ENCODE data around the gene HGFAC.

Gene HGFAC

DNA sequence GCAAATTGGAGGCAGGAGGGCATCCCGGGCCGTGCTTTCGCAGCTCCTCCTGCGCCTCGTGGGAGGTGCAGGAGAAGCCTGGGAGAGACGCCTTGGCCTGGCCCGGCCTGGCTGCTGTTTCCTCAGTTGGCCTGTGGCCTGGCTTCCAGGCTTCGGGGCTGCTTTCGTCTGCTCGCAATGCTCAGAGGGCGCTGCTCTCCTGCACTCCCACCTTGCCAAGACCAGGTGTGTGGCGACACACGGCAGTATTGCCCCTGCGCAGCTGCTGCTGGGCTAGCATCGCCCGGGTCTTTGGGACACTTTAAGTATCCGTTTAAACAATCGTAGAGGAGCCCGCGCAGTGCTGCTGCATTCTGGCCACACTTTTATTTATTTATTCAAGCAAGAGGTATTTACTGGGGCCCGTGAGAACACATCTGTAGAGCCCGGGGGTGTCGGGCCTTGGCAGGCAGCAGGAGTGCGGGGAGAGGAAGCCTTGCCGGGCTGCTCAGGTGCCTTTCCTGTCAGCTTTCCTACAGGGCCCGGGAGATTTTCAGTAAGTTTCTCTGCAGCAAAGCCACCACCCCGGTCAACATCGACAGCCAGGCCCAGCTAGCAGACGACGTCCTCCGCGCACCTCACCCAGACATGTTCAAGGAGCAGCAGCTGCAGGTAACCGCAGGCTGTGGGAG lies 26.2 kb upstream of the HGFAC start:
- peak in 1 of 2 experiments; percentile 5 for DNase-seq (ENCODE audit: low spot score in 2 of 2)
- H3K4me1 ChIP-seq = no peaks in the 10 kb centered on the region
- no peaks in the 10 kb centered on the region for H3K27me3 ChIP-seq (ENCODE audit: low read depth)
- H3K4me3 ChIP-seq = no peak overlapping the region
- no peaks in the 10 kb centered on the region for H3K9me3 ChIP-seq
- in situ Hi-C loops (cut with MboI; ENCODE audit: low sequenced_read_pairs) = no loop called here
- H3K36me3 ChIP-seq (replicated peaks) = no peaks in the 10 kb centered on the region

DNA sequence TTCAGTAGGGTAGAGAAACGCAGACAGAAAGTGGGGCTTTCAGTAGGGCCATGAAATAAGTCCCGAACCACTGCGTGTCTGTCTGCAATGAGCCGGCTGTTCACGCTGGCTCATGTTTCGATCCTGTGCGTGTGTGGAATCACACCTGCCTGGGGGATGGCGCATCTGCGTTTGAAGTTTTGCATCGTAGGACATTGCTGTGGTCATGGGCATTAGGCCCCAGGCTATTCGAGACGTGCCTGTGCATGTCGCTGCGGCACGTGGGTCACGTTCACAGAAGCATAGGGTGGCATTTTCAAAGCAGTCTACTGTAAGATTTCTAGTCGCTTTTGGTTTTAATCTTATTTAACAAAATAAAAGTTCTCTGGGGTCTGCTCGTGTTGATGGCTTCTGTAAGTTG lies 25.5 kb upstream of the HGFAC start:
- H3K4me3 ChIP-seq = no peak overlapping the region
- no peaks in the 10 kb centered on the region for H3K4me1 ChIP-seq
- DNase-seq (ENCODE audit: low spot score in 2 of 2) = no peak
- H3K9me3 ChIP-seq = no peaks in the 10 kb centered on the region
- H3K36me3 ChIP-seq (replicated peaks) = no peaks in the 10 kb centered on the region
- in situ Hi-C loops (cut with MboI; ENCODE audit: low sequenced_read_pairs) = no loop called here
- H3K27me3 ChIP-seq (ENCODE audit: low read depth) = no peaks in the 10 kb centered on the region

DNA sequence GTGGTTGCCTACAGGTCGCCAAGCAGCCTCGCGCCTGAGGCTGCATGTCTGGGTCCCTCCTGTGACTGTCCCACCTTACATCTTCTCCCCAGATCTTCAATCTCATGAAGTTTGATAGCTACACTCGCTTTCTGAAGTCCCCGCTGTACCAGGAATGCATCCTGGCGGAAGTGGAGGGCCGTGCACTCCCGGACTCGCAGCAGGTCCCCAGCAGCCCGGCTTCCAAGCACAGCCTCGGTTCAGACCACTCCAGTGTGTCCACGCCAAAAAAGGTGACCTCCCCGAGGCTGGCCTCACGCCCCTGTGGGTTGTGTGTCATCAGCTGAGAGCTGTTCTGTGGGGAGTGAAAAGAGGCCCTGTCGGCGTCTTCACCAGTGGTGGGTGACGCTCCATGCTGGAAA lies 24.9 kb upstream of the HGFAC start:
- no peak for DNase-seq (ENCODE audit: low spot score in 2 of 2)
- Histone ChIP-seq H3K36me3 (replicated peaks) (no peaks in the 10 kb centered on the region), H3K27me3 (ENCODE audit: low read depth) (no peaks in the 10 kb centered on the region), H3K4me1 (no peaks in the 10 kb centered on the region), H3K4me3 (no peak overlapping the region), H3K9me3 (no peaks in the 10 kb centered on the region)
- in situ Hi-C loops (cut with MboI; ENCODE audit: low sequenced_read_pairs) = no loop called here

DNA sequence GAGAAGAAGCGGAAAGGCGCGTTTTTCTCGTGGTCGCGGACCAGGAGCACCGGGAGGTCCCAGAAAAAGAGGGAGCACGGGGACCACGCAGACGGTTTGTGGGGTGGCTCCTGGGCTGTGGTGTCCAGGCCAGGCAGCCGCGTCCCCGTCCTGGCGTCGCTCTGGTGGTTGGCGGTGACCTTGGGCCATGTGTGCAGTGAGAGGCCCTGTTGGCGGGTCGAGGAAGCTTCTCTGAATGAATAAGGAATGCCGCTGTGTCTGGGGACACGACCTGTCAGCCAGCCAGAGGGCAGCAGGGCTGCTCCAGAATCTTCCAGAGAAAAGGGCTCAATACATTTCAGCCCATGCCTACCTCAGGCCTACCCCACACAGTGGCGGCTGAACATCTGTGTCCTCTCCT lies 24.3 kb upstream of the HGFAC start:
- Histone ChIP-seq H3K36me3 (replicated peaks) (no peaks in the 10 kb centered on the region), H3K4me3 (no peak overlapping the region), H3K27me3 (ENCODE audit: low read depth) (no peaks in the 10 kb centered on the region), H3K9me3 (no peaks in the 10 kb centered on the region), H3K4me1 (no peaks in the 10 kb centered on the region)
- peak in 1 of 2 experiments; percentile 6 for DNase-seq (ENCODE audit: low spot score in 2 of 2)
- in situ Hi-C loops (cut with MboI; ENCODE audit: low sequenced_read_pairs) = no loop called here

DNA sequence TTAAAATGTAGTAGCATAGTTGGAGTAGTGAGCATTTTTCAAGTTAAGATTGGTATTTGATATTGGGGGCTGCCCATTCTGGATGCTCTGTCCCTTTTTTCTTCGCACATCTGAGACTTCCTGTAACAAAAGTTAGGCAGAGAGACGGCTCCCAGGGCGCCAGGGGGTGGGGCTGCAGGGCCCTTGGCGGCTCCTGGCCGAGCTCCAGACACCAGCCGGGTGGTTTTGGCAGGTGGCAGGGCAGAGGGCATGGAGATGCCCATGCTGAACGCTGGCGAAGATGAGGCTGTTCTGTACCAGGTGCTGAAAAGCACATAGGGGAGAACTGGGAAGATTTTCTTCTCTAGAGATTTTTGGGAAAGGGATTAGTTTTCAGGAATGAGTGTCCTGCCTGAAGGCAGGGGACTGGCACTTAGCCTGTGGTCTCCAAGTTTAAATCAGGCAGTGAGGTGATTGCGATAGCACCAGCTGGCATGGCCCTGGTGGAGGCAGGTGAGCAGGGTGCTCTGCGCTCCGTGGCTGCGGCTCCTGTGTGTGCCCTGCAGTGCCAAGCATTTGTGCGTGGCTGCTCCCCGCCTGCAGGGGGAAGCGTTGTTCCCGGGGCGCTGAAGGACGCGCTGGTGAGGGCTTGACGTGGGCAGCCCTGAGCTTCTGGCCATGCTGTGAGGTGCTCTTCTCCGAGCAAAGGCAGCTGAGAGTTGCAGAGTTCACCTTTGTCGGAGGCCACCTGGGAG lies 23.6 kb upstream of the HGFAC start:
- no peaks in the 10 kb centered on the region for H3K9me3 ChIP-seq
- no peaks in the 10 kb centered on the region for H3K27me3 ChIP-seq (ENCODE audit: low read depth)
- in situ Hi-C loops (cut with MboI; ENCODE audit: low sequenced_read_pairs) = no loop called here
- no peaks in the 10 kb centered on the region for H3K36me3 ChIP-seq (replicated peaks)
- DNase-seq (ENCODE audit: low spot score in 2 of 2) = peak in 1 of 2 experiments; percentile 20
- H3K4me1 ChIP-seq = no peaks in the 10 kb centered on the region
- H3K4me3 ChIP-seq = no peak overlapping the region

DNA sequence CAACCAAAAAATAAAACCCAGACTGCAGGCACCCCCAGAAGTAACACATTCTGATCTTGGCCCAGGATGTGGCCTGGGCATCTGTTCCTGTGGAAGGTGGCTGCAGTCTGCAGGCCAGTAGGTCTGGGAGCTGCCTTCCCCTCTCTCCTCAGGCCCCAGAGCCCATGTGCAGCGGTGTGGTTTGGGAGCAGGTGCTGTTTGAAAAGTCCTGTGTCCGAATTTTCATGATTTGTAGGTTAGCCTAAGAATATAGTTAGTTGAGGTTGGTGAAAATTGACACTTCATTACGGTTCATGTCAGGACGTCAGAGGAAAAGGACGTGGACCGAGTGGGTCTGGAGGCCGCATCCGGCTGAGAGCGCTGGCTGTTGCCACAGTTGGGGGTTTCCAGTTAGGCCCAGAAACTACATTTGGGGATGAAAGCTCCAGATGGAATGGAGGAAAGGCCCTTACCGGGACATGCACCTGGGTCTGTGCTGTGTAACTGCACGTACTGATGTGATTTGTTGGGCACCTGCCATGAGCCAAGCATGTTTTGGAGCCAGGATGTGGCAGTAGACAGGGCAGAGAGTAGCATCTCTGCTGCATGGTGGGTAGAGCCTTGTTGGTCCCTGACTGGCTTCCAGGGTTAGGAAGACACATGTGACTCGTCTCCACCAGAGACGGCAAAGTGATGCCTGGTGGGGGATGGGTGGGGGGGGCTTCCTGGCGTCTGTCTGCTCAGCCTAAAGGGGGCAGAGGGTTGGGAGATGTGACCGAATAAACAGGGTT lies 21.7 kb upstream of the HGFAC start:
- Histone ChIP-seq H3K9me3 (no peaks in the 10 kb centered on the region), H3K27me3 (ENCODE audit: low read depth) (no peaks in the 10 kb centered on the region), H3K36me3 (replicated peaks) (no peaks in the 10 kb centered on the region), H3K4me3 (no peak overlapping the region), H3K4me1 (no peaks in the 10 kb centered on the region)
- DNase-seq (ENCODE audit: low spot score in 2 of 2) = no peak
- in situ Hi-C loops (cut with MboI; ENCODE audit: low sequenced_read_pairs) = no loop called here

DNA sequence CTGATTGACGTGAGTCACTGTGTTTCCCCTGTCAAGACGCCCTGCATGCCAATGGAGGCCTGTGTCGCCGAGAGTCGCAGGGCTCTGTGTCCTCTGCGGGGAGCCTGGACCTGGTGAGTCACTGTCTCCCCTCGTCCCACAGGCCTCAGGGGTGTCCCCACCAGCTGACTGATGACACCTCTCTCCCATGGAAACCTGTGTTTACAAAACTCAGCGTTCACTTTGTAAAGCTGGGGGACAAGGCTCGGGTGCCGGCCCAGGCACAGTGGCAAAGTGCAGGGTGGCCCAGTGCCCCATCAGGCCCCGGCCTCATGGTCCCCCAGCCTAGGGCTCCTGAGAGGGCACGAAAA lies 21.2 kb upstream of the HGFAC start:
- H3K36me3 ChIP-seq (replicated peaks) = no peaks in the 10 kb centered on the region
- no peaks in the 10 kb centered on the region for H3K9me3 ChIP-seq
- in situ Hi-C loops (cut with MboI; ENCODE audit: low sequenced_read_pairs) = no loop called here
- no peaks in the 10 kb centered on the region for H3K27me3 ChIP-seq (ENCODE audit: low read depth)
- no peaks in the 10 kb centered on the region for H3K4me1 ChIP-seq
- H3K4me3 ChIP-seq = no peak overlapping the region
- no peak for DNase-seq (ENCODE audit: low spot score in 2 of 2)

DNA sequence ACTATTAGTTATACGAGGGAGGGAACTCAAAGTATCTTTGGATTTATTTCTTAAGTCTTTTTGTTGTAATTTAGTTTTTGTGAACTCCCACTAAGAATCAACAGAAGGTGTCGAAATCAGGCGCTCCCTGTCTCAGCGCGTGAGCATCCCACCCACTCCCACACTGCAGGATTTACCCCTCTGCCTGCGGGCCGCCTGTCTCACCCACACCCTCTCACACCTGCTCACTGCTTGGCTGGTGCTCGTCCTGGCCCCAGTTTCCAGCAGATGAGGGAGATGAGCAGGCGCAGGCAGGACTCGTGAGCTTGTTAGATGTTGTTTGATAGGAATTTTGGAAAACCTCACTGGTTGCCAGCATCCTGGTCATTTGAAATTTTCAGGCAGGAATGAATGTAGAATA lies 20.8 kb upstream of the HGFAC start:
- no peak for DNase-seq (ENCODE audit: low spot score in 2 of 2)
- in situ Hi-C loops (cut with MboI; ENCODE audit: low sequenced_read_pairs) = no loop called here
- Histone ChIP-seq H3K4me3 (no peak overlapping the region), H3K27me3 (ENCODE audit: low read depth) (no peaks in the 10 kb centered on the region), H3K36me3 (replicated peaks) (no peaks in the 10 kb centered on the region), H3K9me3 (no peaks in the 10 kb centered on the region), H3K4me1 (no peaks in the 10 kb centered on the region)

DNA sequence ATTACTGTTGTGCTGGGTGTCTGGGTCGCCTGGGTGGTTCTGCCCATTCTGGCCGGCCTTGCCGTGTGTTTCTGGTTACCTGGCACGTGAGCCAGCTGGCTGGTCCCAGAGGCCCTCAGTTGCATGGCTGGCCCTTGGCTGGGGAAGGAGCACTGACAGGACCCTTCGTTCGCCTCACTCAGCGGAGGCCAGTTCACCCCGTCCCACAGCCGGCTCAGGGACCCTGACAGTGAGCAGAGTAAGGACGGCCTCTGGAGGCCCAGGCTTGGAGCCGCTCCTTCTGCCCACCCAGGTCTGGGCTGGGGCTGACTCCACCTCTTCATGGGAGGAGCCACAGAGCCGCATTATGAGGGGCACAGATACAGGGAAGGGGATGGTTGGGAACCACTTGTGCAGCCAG lies 20.3 kb upstream of the HGFAC start:
- Histone ChIP-seq H3K4me1 (no peaks in the 10 kb centered on the region), H3K9me3 (no peaks in the 10 kb centered on the region), H3K27me3 (ENCODE audit: low read depth) (no peaks in the 10 kb centered on the region), H3K4me3 (no peak overlapping the region), H3K36me3 (replicated peaks) (no peaks in the 10 kb centered on the region)
- in situ Hi-C loops (cut with MboI; ENCODE audit: low sequenced_read_pairs) = no loop called here
- DNase-seq (ENCODE audit: low spot score in 2 of 2) = no peak

DNA sequence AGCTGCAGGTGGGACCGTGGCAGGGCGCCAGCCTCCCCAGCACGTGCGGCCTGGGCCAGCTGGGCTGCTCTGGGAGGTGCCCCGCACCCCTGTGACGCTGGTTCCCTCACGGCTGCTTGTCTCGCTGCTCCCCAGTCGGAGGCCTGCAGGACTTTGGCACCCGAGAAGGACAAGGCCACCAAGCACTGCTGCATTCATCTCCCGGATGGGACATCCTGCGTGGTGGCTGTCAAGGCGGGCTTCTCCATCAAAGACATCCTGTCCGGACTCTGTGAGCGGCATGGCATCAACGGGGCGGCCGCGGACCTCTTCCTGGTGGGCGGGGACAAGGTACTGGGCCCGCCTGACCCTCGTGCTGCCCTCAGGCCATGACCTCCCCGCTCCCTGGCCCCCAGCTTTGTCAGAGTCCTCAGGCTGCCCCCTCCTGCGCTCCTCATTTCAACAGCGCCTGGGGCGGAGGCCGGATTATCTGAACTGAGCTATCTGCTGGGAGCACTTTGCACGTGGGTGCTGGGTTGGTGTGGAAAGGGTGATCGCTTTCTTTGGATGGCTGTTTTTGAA lies 19.4 kb upstream of the HGFAC start:
- Histone ChIP-seq H3K9me3 (no peaks in the 10 kb centered on the region), H3K36me3 (replicated peaks) (no peaks in the 10 kb centered on the region), H3K4me3 (no peak overlapping the region), H3K27me3 (ENCODE audit: low read depth) (no peaks in the 10 kb centered on the region), H3K4me1 (no peaks in the 10 kb centered on the region)
- no peak for DNase-seq (ENCODE audit: low spot score in 2 of 2)
- in situ Hi-C loops (cut with MboI; ENCODE audit: low sequenced_read_pairs) = no loop called here

DNA sequence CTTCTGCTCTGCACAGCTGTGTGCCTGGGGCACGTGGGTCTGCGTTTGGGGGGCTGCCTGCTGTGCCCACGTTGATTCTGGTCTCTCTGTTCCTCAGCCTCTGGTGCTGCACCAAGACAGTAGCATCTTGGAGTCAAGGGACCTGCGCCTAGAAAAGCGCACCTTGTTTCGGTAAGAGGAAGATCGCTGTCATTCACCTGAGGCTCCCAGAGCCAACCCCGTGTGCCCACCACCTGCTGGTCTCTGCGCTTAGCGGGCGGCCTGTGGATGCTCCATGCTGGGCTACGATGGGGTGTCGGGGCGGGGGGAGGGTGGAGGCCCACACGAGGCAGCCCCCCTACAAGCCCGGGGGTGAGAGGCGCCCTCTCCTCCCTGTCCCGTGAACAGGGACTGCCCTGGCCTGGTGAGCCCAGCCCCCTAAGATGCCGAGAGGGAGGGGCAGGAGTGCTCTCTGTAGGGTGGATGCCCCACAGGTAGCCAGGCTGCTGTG lies 18.9 kb upstream of the HGFAC start:
- H3K4me1 ChIP-seq = no peaks in the 10 kb centered on the region
- no peak for DNase-seq (ENCODE audit: low spot score in 2 of 2)
- no peaks in the 10 kb centered on the region for H3K27me3 ChIP-seq (ENCODE audit: low read depth)
- no peaks in the 10 kb centered on the region for H3K9me3 ChIP-seq
- no peaks in the 10 kb centered on the region for H3K36me3 ChIP-seq (replicated peaks)
- in situ Hi-C loops (cut with MboI; ENCODE audit: low sequenced_read_pairs) = no loop called here
- no peak overlapping the region for H3K4me3 ChIP-seq

DNA sequence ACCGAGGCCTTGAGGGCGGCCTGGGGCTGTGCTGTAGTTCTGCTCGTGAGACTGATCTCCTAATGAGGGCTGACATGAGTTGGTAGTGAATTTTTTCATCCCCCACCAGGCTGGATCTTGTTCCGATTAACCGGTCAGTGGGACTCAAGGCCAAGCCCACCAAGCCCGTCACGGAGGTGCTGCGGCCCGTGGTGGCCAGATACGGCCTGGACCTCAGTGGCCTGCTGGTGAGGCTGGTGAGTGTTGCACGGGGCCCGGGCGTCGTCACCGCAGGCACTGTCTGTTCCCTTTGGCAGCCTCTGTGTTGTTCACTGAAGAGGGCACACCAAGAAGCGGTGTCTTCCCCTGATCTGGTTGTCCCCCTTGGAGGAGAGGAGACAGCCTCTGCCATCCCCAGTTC lies 18.4 kb upstream of the HGFAC start:
- in situ Hi-C loops (cut with MboI; ENCODE audit: low sequenced_read_pairs) = no loop called here
- H3K4me3 ChIP-seq = no peak overlapping the region
- no peaks in the 10 kb centered on the region for H3K9me3 ChIP-seq
- no peaks in the 10 kb centered on the region for H3K27me3 ChIP-seq (ENCODE audit: low read depth)
- no peaks in the 10 kb centered on the region for H3K36me3 ChIP-seq (replicated peaks)
- H3K4me1 ChIP-seq = no peaks in the 10 kb centered on the region
- no peak for DNase-seq (ENCODE audit: low spot score in 2 of 2)

DNA sequence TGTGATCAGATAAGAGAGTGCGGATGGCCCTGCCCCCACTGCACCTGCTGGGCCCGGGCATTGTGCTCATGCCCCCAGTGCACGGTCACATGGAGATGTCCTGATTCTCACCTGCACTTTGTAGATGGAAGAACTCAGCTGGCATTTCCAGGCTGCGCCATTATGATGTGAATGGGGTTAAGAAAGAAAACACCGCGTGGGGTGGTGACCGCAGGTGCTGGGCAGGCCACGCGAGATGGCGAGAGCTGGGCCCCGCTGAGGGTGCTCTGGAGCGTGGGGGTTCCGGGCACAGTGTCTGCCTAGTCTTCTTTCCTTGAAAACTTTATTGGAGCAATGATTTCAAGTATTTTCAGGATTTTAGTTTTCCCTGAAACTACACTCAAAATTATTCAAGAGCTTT lies 17.8 kb upstream of the HGFAC start:
- DNase-seq (ENCODE audit: low spot score in 2 of 2) = no peak
- no peak overlapping the region for H3K4me3 ChIP-seq
- in situ Hi-C loops (cut with MboI; ENCODE audit: low sequenced_read_pairs) = no loop called here
- no peaks in the 10 kb centered on the region for H3K36me3 ChIP-seq (replicated peaks)
- H3K9me3 ChIP-seq = no peaks in the 10 kb centered on the region
- no peaks in the 10 kb centered on the region for H3K27me3 ChIP-seq (ENCODE audit: low read depth)
- no peaks in the 10 kb centered on the region for H3K4me1 ChIP-seq

DNA sequence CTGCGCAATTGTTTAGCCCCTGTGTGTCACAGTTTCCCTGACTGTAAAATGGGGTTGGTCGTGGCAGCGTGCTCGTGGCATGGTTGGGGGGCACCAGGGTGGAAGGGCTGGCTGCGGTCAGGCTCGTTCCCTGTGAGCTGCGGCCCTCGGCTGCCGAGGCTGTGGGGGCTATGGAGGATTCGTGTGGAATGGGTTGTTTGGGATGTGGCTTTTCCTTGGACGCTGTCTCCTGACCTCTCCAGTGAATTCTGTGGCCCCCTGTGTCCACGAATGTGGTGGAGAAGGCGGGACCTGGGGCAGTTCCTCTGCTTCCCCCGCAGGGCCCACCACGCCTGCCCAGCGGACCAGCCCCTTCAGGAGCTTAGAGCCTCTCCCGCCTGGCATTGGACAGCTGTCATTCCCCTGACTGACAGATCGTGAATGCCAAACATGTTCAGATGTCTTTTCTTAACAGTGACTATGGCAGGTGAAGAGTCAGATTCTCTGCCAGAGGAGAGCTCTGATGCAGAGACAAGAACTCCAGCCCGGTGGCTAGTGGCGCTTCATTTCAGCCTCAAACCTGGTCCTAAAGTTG lies 17.2 kb upstream of the HGFAC start:
- no peaks in the 10 kb centered on the region for H3K36me3 ChIP-seq (replicated peaks)
- H3K4me1 ChIP-seq = no peaks in the 10 kb centered on the region
- H3K4me3 ChIP-seq = no peak overlapping the region
- in situ Hi-C loops (cut with MboI; ENCODE audit: low sequenced_read_pairs) = no loop called here
- H3K27me3 ChIP-seq (ENCODE audit: low read depth) = no peaks in the 10 kb centered on the region
- DNase-seq (ENCODE audit: low spot score in 2 of 2) = no peak
- H3K9me3 ChIP-seq = no peaks in the 10 kb centered on the region

All from HAP-1 (cell line).